GM10266 (cell line): Measurements from ENCODE around the gene ZFAND4.
A peak's percentile ranks its signal among the peaks of the same experiment; 100 is the strongest.

ENCODE experiments used
- DNase-seq: peaks from one replicate; pipeline ENCODE4 v3.0.0; 2012; ENCODE audit errors: extremely low spot score
- CTCF ChIP-seq: IDR thresholded peaks from 2 replicates; pipeline ENCODE4 v1.5.1; 2012; ENCODE audit warnings: mild to moderate bottlenecking, low read depth; ENCODE audit not compliant: control insufficient read depth, insufficient read depth; ENCODE audit errors: missing control alignments

Gene ZFAND4

DNA sequence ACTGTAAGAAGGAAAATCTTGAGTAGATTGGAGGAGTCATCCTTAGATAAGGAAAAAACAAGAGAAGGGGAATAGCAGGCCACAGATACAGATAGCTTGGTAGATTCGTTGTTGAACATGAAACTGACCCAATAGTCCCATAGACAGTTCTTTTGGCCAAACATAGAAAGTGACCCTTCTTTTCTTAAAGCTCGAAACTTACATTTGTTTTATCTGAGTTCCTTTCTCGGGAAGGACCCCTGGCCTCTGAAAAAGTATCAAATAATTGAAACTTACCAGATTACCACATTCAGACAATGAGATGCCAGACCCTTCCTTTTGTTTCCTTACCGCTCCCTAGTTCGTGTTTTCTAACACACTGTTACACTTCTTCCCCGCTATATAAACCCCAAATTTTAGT, 72.9 kb downstream of the ZFAND4 start:
- no peak for TF ChIP-seq CTCF
- DNase-seq = no peak

- no peak for TF ChIP-seq CTCF
- DNase-seq = no peak
These were observed 73.5 kb downstream of the ZFAND4 start for GRCh38 chr10:45599021-45599603.

DNA sequence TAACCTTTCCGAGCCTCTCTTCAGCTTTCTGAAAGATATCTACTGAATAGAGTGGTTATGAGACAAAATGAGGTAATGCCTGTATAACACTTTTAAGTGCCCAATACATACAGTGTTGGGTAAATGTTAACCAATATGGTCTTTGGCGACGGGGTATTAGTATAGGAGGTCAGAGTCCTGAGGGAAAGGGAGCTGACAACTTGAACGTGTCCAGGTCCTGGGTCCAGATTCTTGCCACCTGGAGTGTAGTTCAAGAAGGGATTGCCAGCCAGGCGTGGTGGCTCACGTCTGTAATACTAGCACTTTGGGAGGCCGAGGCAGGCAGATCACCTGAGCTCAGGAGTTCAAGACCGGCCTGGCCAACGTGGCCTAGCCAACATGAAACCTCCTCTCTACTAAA, 76.0 kb downstream of the ZFAND4 start:
- no peak for DNase-seq
- TF ChIP-seq CTCF = no peak

DNA sequence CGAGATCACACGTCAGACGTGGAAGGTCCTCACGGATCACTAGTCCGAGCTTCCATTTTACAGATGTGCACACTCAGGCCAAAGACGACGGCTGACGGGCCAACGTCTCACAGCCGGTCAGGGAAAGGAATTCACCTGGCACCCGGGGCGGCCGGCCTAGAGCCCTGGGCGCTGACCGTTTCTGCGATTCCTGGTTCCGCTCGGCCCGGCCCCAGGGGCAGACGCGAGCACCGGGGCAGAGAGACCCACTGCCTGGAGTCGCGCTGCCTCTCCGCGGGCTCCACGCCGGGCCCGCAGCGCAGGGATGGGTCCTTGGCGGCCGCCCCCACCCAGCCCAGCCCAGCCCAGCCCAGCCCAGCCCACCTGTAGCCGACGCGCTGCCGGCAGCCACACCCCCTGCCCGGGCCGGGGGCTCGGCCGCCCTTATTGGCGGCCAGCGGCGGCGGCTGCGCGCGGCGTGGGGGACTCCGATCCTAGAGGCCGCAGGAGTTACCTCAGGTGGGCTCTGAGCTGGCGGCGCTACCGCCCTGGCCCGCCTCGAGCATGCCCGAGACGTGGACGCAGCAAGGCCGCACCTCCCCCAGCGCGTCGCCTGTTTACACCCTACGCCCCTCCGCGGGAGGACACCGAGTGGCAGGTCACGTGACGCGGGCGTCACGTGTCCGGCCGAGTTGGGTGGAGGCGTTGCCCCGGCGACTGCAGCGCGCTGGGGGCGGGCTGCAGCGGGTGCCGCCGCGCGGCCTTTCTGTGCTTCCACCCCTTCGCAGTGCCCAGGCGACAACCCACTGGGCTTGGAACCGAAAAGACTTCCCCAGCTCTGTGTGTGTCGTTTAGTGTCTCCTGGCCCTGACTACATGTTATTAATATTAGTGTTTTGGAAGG, 78.1 kb downstream of the ZFAND4 start:
- TF ChIP-seq CTCF = peak; percentile 9
- DNase-seq = peak; percentile 96

DNA sequence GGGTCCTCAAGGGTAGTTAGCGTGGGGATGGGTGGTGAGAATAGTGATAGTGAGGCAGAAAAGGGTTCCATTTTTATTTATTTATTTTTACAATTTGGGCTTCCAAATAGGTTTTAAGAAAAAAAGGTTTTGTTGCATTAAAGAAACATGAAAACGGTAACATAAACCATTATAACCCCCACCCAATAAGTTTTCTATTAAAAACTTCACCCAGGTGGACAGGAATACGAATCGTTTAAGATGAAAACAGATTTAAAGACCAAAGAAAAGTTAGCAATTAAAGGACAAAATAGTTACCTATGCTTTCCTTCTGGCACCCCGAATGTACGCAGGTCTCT, 78.7 kb downstream of the ZFAND4 start:
- no peak for TF ChIP-seq CTCF
- DNase-seq = no peak

DNA sequence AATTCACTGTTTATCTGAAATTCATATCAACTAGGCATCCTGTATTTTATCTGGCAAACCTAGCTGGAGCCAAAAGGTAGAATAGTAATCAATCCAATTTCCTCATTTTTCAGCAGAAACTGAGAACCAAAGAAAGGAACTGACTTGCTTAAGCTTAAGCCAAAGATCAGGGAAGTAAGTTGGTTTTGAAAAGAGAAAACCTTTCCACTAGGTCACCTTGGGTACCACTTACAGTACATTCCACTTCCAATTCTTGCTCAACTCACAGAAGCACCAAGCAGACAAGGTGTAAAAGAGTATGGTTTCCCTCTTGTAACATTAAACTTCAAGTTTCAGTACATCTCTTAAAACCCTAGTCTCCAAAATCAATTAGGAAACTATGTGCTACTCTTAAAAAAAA, 79.6 kb downstream of the ZFAND4 start:
- TF ChIP-seq CTCF = no peak
- DNase-seq = no peak

DNA sequence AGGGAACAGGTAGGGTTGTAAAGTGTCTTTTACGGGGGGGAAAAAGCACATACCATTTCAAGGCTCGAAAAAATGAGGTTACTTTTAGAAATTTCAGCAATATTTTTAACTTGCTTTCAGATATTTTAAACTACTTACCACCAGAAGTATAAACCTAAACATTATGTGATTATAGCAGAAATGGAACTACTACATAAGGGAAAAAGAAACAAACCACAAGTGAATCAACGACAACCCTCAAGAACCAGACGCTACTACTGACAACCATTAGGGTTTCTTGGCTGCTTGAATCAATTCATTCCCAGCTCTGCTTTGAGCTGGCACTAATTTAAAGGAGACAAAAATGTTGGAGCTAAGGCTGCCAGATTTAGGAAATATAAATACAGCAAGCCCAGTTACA, 80.1 kb downstream of the ZFAND4 start:
- TF ChIP-seq CTCF = no peak
- DNase-seq = no peak
